Skeletal muscle tissue (tissue), 4 donors: ENCODE data around the gene APOBR. TPM values are rescaled to one million over a fixed set of nuclear protein-coding genes. Genes with fewer than 3 reads are reported as not detected.
A peak's percentile ranks its signal among the peaks of the same experiment; 100 is the strongest.
"Not testable (repeated sequence)": the region's sequence is repeated elsewhere in the genome, so short reads cannot be mapped to it uniquely, and the experiment has no call there.

Experiments
- H3K27ac ChIP-seq: one replicate; pipeline ENCODE4 v1.7.0; 2013; ENCODE audit warnings: mild to moderate bottlenecking, low read depth, low read length, inconsistent platforms
- H3K27me3 ChIP-seq, 3 donors: one replicate each; pipeline ENCODE4 v1.7.0; 2013; ENCODE audit warnings: low read length in 3 of 3; ENCODE audit not compliant: control insufficient read depth in 3 of 3, insufficient read depth in 3 of 3
- H3K36me3 ChIP-seq, 3 donors: one replicate each; pipeline ENCODE4 v1.7.0; 2013; ENCODE audit warnings: low read length in 3 of 3; ENCODE audit not compliant: control insufficient read depth in 3 of 3, insufficient read depth in 3 of 3
- H3K4me1 ChIP-seq, 3 donors: one replicate each; pipeline ENCODE4 v1.7.0; 2013; ENCODE audit warnings: low read length in 3 of 3, mild to moderate bottlenecking in 3 of 3; ENCODE audit not compliant: control insufficient read depth in 3 of 3, insufficient read depth in 3 of 3
- H3K4me3 ChIP-seq, 3 donors: one replicate each; pipeline ENCODE4 v1.7.0; 2013; ENCODE audit warnings: low read length in 3 of 3
- H3K9ac ChIP-seq, 3 donors: one replicate each; pipeline ENCODE4 v1.7.0; 2013; ENCODE audit warnings: low read length in 3 of 3, mild to moderate bottlenecking in 3 of 3, moderate library complexity in 2 of 3, low read depth in 1 of 3
- H3K9me3 ChIP-seq, 3 donors: one replicate each; pipeline ENCODE4 v1.7.0; 2013; ENCODE audit warnings: low read length in 3 of 3; ENCODE audit not compliant: control insufficient read depth in 3 of 3
- total RNA-seq: library from RNA; depleted of rRNA; stranded (reverse); fragments of >200 nt; gene quantifications from one replicate; pipeline ENCODE4 v1.2.3, GENCODE V29; 2014
- donor health status: Osteomylitis.

APOBR gene
- under 0.01 TPM for total RNA-seq

GRCh38 chr16:28494121-28494851, at the start of gene APOBR:
TSS of gene APOBR (plus strand) at chr16:28494643. CDS start at chr16:28494682, 39 bp downstream.
- peak within 1 kb of the TSS in 2 of 3 donors; percentile 1 to 19 for H3K4me3 ChIP-seq

GRCh38 chr16:28446388-28446787, 48.1 kb upstream of the APOBR start:
- not testable (repeated sequence) for H3K36me3 ChIP-seq, H3K4me1 ChIP-seq, H3K27me3 ChIP-seq, H3K4me3 ChIP-seq, H3K9me3 ChIP-seq, H3K27ac ChIP-seq, H3K9ac ChIP-seq

More at GRCh38 chr16:28494121-28494851, at the start of gene APOBR:
- Histone ChIP-seq H3K9ac (peak within 1 kb of the TSS in 1 of 3 donors; percentile 2), H3K36me3 (peaks cover 0 to 2% (median under 1%) of the 10 kb centered on the region in 3 donors), H3K9me3 (no peaks in the 10 kb centered on the region), H3K27ac (peak within 1 kb of the TSS; percentile 40), H3K27me3 (peaks cover 0 to 8% (median 2%) of the 10 kb centered on the region in 3 donors), H3K4me1 (peaks cover 2 to 5% (median 3%) of the 10 kb centered on the region in 3 donors)

GRCh38 chr16:28447081-28447480, 47.4 kb upstream of the APOBR start:
- not testable (repeated sequence) for H3K36me3 ChIP-seq, H3K4me1 ChIP-seq, H3K9ac ChIP-seq, H3K27ac ChIP-seq, H3K27me3 ChIP-seq, H3K4me3 ChIP-seq, H3K9me3 ChIP-seq

GRCh38 chr16:28473714-28474265, 20.7 kb upstream of the APOBR start:
- peaks cover 17 to 28% (median 18%) of the 10 kb centered on the region in 3 donors for H3K36me3 ChIP-seq
- no peaks in the 10 kb centered on the region for H3K9me3 ChIP-seq
- no peak overlapping the region for H3K9ac ChIP-seq
- no peak overlapping the region for H3K4me3 ChIP-seq
- no peaks in the 10 kb centered on the region for H3K4me1 ChIP-seq
- H3K27ac ChIP-seq: no peak overlapping the region
- H3K27me3 ChIP-seq: no peaks in the 10 kb centered on the region

- Histone ChIP-seq H3K36me3 (peaks cover 19 to 36% (median 26%) of the 10 kb centered on the region in 3 donors), H3K4me1 (no peaks in the 10 kb centered on the region), H3K27me3 (no peaks in the 10 kb centered on the region), H3K27ac (no peak overlapping the region), H3K9me3 (no peaks in the 10 kb centered on the region), H3K4me3 (no peak overlapping the region), H3K9ac (no peak overlapping the region)
These were observed 19.2 kb upstream of the APOBR start for GRCh38 chr16:28475221-28475620.

GRCh38 chr16:28477311-28477920, 17.0 kb upstream of the APOBR start:
- H3K4me1 ChIP-seq: no peaks in the 10 kb centered on the region
- peaks cover 24 to 47% (median 37%) of the 10 kb centered on the region in 3 donors for H3K36me3 ChIP-seq

GRCh38 chr16:28478506-28479180, 15.8 kb upstream of the APOBR start:
- no peak overlapping the region for H3K4me3 ChIP-seq
- H3K4me1 ChIP-seq: no peaks in the 10 kb centered on the region
- H3K36me3 ChIP-seq: peaks cover 27 to 52% (median 40%) of the 10 kb centered on the region in 3 donors
- H3K27me3 ChIP-seq: no peaks in the 10 kb centered on the region
- no peaks in the 10 kb centered on the region for H3K9me3 ChIP-seq
- no peak overlapping the region for H3K27ac ChIP-seq
- no peak overlapping the region for H3K9ac ChIP-seq

More at GRCh38 chr16:28477311-28477920, 17.0 kb upstream of the APOBR start:
- no peak overlapping the region for H3K27ac ChIP-seq
- no peaks in the 10 kb centered on the region for H3K9me3 ChIP-seq
- H3K9ac ChIP-seq: no peak overlapping the region
- no peaks in the 10 kb centered on the region for H3K27me3 ChIP-seq
- no peak overlapping the region for H3K4me3 ChIP-seq

GRCh38 chr16:28482026-28482425, 12.4 kb upstream of the APOBR start:
- no peak overlapping the region for H3K27ac ChIP-seq
- H3K9ac ChIP-seq: no peak overlapping the region
- no peaks in the 10 kb centered on the region for H3K9me3 ChIP-seq
- peaks cover 36 to 47% (median 45%) of the 10 kb centered on the region in 3 donors for H3K36me3 ChIP-seq
- no peaks in the 10 kb centered on the region for H3K4me1 ChIP-seq
- H3K27me3 ChIP-seq: no peaks in the 10 kb centered on the region
- H3K4me3 ChIP-seq: no peak overlapping the region

GRCh38 chr16:28483361-28483760, 11.1 kb upstream of the APOBR start:
- peaks cover 35 to 48% (median 45%) of the 10 kb centered on the region in 3 donors for H3K36me3 ChIP-seq
- not testable (repeated sequence) for H3K27ac ChIP-seq, H3K27me3 ChIP-seq, H3K4me1 ChIP-seq, H3K9ac ChIP-seq, H3K4me3 ChIP-seq, H3K9me3 ChIP-seq
